Measurements from ENCODE around the gene KRTAP4-12.
"Not testable (repeated sequence)": the region's sequence is repeated elsewhere in the genome, so short reads cannot be mapped to it uniquely, and the experiment has no call there.

Gene KRTAP4-12

GRCh38 chr17:41145261-41145660 is 21.3 kb upstream of the KRTAP4-12 start:
- Mint-ChIP-seq H3K4me3 (no peak overlapping the region), H3K9me3 (peaks cover 36% of the 10 kb centered on the region), H3K27me3 (ENCODE audit: low read depth, poor library complexity) (peaks cover 7% of the 10 kb centered on the region), H3K36me3 (ENCODE audit: low read depth) (peaks cover 14% of the 10 kb centered on the region), H3K4me1 (no peaks in the 10 kb centered on the region), H3K27ac (no peak overlapping the region)
- no peak for DNase-seq
- no peak for TF ChIP-seq CTCF (IDR thresholded peaks at IDR 0.05)

- DNase-seq = no peak
- Mint-ChIP-seq H3K36me3 (ENCODE audit: low read depth) (peaks cover 14% of the 10 kb centered on the region), H3K27ac (no peak overlapping the region), H3K4me3 (no peak overlapping the region), H3K4me1 (no peaks in the 10 kb centered on the region), H3K9me3 (peaks cover 37% of the 10 kb centered on the region), H3K27me3 (ENCODE audit: low read depth, poor library complexity) (peaks cover 7% of the 10 kb centered on the region)
- no peak for TF ChIP-seq CTCF (IDR thresholded peaks at IDR 0.05)
These were observed 20.9 kb upstream of the KRTAP4-12 start for GRCh38 chr17:41144846-41145245.

GRCh38 chr17:41141361-41141760 is 17.4 kb upstream of the KRTAP4-12 start:
- Mint-ChIP-seq H3K36me3 (ENCODE audit: low read depth) (peaks cover 14% of the 10 kb centered on the region), H3K9me3 (peaks cover 61% of the 10 kb centered on the region), H3K27ac (no peak overlapping the region), H3K4me3 (no peak overlapping the region), H3K27me3 (ENCODE audit: low read depth, poor library complexity) (peaks cover 8% of the 10 kb centered on the region), H3K4me1 (no peaks in the 10 kb centered on the region)
- no peak for DNase-seq
- no peak for TF ChIP-seq CTCF (IDR thresholded peaks at IDR 0.05)

GRCh38 chr17:41140360-41141131 is 16.6 kb upstream of the KRTAP4-12 start, which contains the start of gene KRTAP4-6:
Gene KRTAP4-6, minus strand, starts transcription at chr17:41140544. Its CDS starts 57 bp downstream, at chr17:41140487.
- no peak for TF ChIP-seq CTCF (IDR thresholded peaks at IDR 0.05)
- Mint-ChIP-seq H3K4me1 (no peaks in the 10 kb centered on the region), H3K9me3 (peaks cover 62% of the 10 kb centered on the region), H3K36me3 (ENCODE audit: low read depth) (peaks cover 14% of the 10 kb centered on the region), H3K4me3 (no peak within 1 kb of the TSS), H3K27me3 (ENCODE audit: low read depth, poor library complexity) (peaks cover 8% of the 10 kb centered on the region), H3K27ac (peak within 1 kb of the TSS; percentile 13)
- no peak for DNase-seq

- not testable (repeated sequence) for H3K4me3 Mint-ChIP-seq; H3K27me3 Mint-ChIP-seq (ENCODE audit: low read depth, poor library complexity); DNase-seq; H3K4me1 Mint-ChIP-seq
- peaks cover 14% of the 10 kb centered on the region for H3K36me3 Mint-ChIP-seq (ENCODE audit: low read depth)
- peak overlapping the region; percentile 13 for H3K27ac Mint-ChIP-seq
- peaks cover 58% of the 10 kb centered on the region for H3K9me3 Mint-ChIP-seq
These were observed 15.9 kb upstream of the KRTAP4-12 start for GRCh38 chr17:41139865-41140264.

- Mint-ChIP-seq H3K4me3 (no peak overlapping the region), H3K27me3 (ENCODE audit: low read depth, poor library complexity) (peaks cover 14% of the 10 kb centered on the region), H3K27ac (no peak overlapping the region), H3K36me3 (ENCODE audit: low read depth) (no peaks in the 10 kb centered on the region), H3K4me1 (no peaks in the 10 kb centered on the region), H3K9me3 (peaks cover 20% of the 10 kb centered on the region)
- no peak for TF ChIP-seq CTCF (IDR thresholded peaks at IDR 0.05)
- no peak for DNase-seq
These were observed 10.1 kb upstream of the KRTAP4-12 start for GRCh38 chr17:41133880-41134735.

Data from nephron progenitor cell (in vitro differentiated cells).